ENCODE results near the gene VWA7. TPM values are rescaled to one million over a fixed set of nuclear protein-coding genes. Genes with fewer than 3 reads are reported as not detected.

VWA7 gene
- polyA plus RNA-seq, 1 experiment = 0.29 TPM

- no peak for DNase-seq (ENCODE audit: low read depth)
- Histone ChIP-seq H3K4me3 (ENCODE audit: low read depth, low read length) (no peak overlapping the region), H3K27me3 (ENCODE audit: control insufficient read depth, insufficient read depth, low read length) (no peaks in the 10 kb centered on the region), H3K36me3 (ENCODE audit: control insufficient read depth, insufficient read depth, low read length) (peaks cover 14% of the 10 kb centered on the region)
- no peak for TF ChIP-seq CTCF (IDR thresholded peaks at IDR 0.05; ENCODE audit: insufficient read depth, low read depth, low read length)
- ChIA-PET CTCF (interaction anchor here (1.0 to 2.0 kb wide), 6 partner anchors 15 to 230 kb away, joined by 3 to 6 read pairs (median 3); partner anchors contain the start of genes ATP6V1G2, MSH5 and NEU1), POLR2A (no interaction called here)
Observed at GRCh38 chr6:31775633-31776484, 1.3 kb downstream of the VWA7 start.

GRCh38 chr6:31775184-31775583 is 1.9 kb downstream of the VWA7 start:
- Histone ChIP-seq H3K4me3 (ENCODE audit: low read depth, low read length) (no peak overlapping the region), H3K36me3 (ENCODE audit: control insufficient read depth, insufficient read depth, low read length) (peaks cover 10% of the 10 kb centered on the region), H3K27me3 (ENCODE audit: control insufficient read depth, insufficient read depth, low read length) (no peaks in the 10 kb centered on the region)
- no peak for DNase-seq (ENCODE audit: low read depth)
- CTCF ChIA-PET = interaction anchor here (1.0 to 2.0 kb wide), 6 partner anchors 16 to 229 kb away, joined by 3 to 6 read pairs (median 3); partner anchors contain the start of genes ATP6V1G2, MSH5 and NEU1
- no peak for TF ChIP-seq CTCF (IDR thresholded peaks at IDR 0.05; ENCODE audit: insufficient read depth, low read depth, low read length)
- POLR2A ChIA-PET = no interaction called here

GRCh38 chr6:31771992-31772358 is 5.2 kb downstream of the VWA7 start:
- H3K36me3 ChIP-seq (ENCODE audit: control insufficient read depth, insufficient read depth, low read length) = no peaks in the 10 kb centered on the region
- no peak for DNase-seq (ENCODE audit: low read depth)
- H3K27me3 ChIP-seq (ENCODE audit: control insufficient read depth, insufficient read depth, low read length) = no peaks in the 10 kb centered on the region
- CTCF ChIA-PET = interaction anchor here (1.0 to 3.3 kb wide), 8 partner anchors 19 to 181 kb away, joined by 3 to 19 read pairs (median 4); partner anchors contain the start of genes HSPA1B and LY6G6F
- no peak overlapping the region for H3K4me3 ChIP-seq (ENCODE audit: low read depth, low read length)
- POLR2A ChIA-PET = no interaction called here
- no peak for TF ChIP-seq CTCF (IDR thresholded peaks at IDR 0.05; ENCODE audit: insufficient read depth, low read depth, low read length)

GRCh38 chr6:31770860-31771259 is 6.3 kb downstream of the VWA7 start:
- Histone ChIP-seq H3K36me3 (ENCODE audit: control insufficient read depth, insufficient read depth, low read length) (no peaks in the 10 kb centered on the region), H3K27me3 (ENCODE audit: control insufficient read depth, insufficient read depth, low read length) (no peaks in the 10 kb centered on the region), H3K4me3 (ENCODE audit: low read depth, low read length) (no peak overlapping the region)
- no peak for DNase-seq (ENCODE audit: low read depth)
- ChIA-PET CTCF (interaction anchor here (0.6 to 3.3 kb wide), 16 partner anchors 20 to 1311 kb away, joined by 3 to 35 read pairs (median 9); partner anchors contain the start of genes ABHD16A, CLIC1, DDAH2 and HSPA1A), POLR2A (no interaction called here)
- no peak for TF ChIP-seq CTCF (IDR thresholded peaks at IDR 0.05; ENCODE audit: insufficient read depth, low read depth, low read length)

GRCh38 chr6:31769684-31770371 is 7.3 kb downstream of the VWA7 start:
- no peaks in the 10 kb centered on the region for H3K36me3 ChIP-seq (ENCODE audit: control insufficient read depth, insufficient read depth, low read length)
- H3K4me3 ChIP-seq (ENCODE audit: low read depth, low read length) = no peak overlapping the region
- peak; percentile 91 for TF ChIP-seq CTCF (IDR thresholded peaks at IDR 0.05; ENCODE audit: insufficient read depth, low read depth, low read length)
- H3K27me3 ChIP-seq (ENCODE audit: control insufficient read depth, insufficient read depth, low read length) = no peaks in the 10 kb centered on the region
- POLR2A ChIA-PET = interaction anchor here (0.6 to 0.7 kb wide), 2 partner anchors 33 to 64 kb away, joined by 3 read pairs; no protein-coding TSS in a partner anchor
- no peak for DNase-seq (ENCODE audit: low read depth)
- CTCF ChIA-PET = interaction anchor here (0.5 to 3.3 kb wide), 28 partner anchors 10 to 109 kb away, joined by 3 to 35 read pairs (median 6); partner anchors contain the start of genes C6orf47, CLIC1, DDAH2 and HSPA1A

Data from BJ (cell line).